HepG2 (cell line): ENCODE results near the gene MAP2K5.

Experiments
- ARNT ChIP-seq: fragments of 450-650 bp; IDR thresholded peaks from 2 replicates; pipeline ENCODE4 v1.6.1; 2017
- CHD2 ChIP-seq: IDR thresholded peaks from 2 replicates; pipeline ENCODE4 v1.6.1; 2011; ENCODE audit warnings: low read depth, low read length, improper control_type of control experiment
- CREM ChIP-seq, 2 experiments: sonication (generic) in 1 of 2; formaldehyde crosslinking in 1 of 2; IDR thresholded peaks; 2 replicates each; pipeline versions ENCODE4 v1.4.0 to v1.6.1; 2016 to 2020; ENCODE audit warnings: antibody characterized with exemption in 1 of 2, mild to moderate bottlenecking in 1 of 2, missing genetic modification reagents in 1 of 2
- CTCF ChIP-seq: sonication (generic); formaldehyde crosslinking; IDR thresholded peaks from 2 replicates; pipeline ENCODE4 v1.5.0; 2020; ENCODE audit warnings: mild to moderate bottlenecking, missing genetic modification reagents, moderate library complexity
- FOXM1 ChIP-seq: sonication (generic); formaldehyde crosslinking; IDR thresholded peaks from 2 replicates; pipeline ENCODE4 v1.5.0; 2020; ENCODE audit warnings: missing genetic modification reagents
- HNRNPLL ChIP-seq: fragments of 200-400 bp; formaldehyde crosslinking; IDR thresholded peaks from 2 replicates; pipeline ENCODE4 v1.6.1; 2017; ENCODE audit warnings: mild to moderate bottlenecking, low read depth, low read length; ENCODE audit not compliant: poor library complexity, severe bottlenecking
- MEF2D ChIP-seq: sonication (generic); formaldehyde crosslinking; IDR thresholded peaks from 2 replicates; pipeline ENCODE4 v1.5.1; 2020; ENCODE audit warnings: mild to moderate bottlenecking, missing genetic modification reagents
- MXI1 ChIP-seq: IDR thresholded peaks from 3 replicates; pipeline ENCODE4 v1.6.1; 2012; ENCODE audit warnings: low read depth, low read length, inconsistent platforms, borderline replicate concordance
- NPAS2 ChIP-seq: sonication (generic); formaldehyde crosslinking; IDR thresholded peaks from 2 replicates; pipeline ENCODE4 v1.8.0; 2022; ENCODE audit warnings: mild to moderate bottlenecking, missing genetic modification reagents, borderline replicate concordance
- RFX5 ChIP-seq: IDR thresholded peaks from 2 replicates; pipeline ENCODE4 v1.6.1; 2011; ENCODE audit warnings: low read depth, low read length, improper control_type of control experiment
- SAP130 ChIP-seq: IDR thresholded peaks from 2 replicates; pipeline ENCODE4 v1.6.1; 2016; ENCODE audit warnings: low read depth
- ZNF18 ChIP-seq: sonication (generic); formaldehyde crosslinking; IDR thresholded peaks from 2 replicates; pipeline ENCODE4 v1.8.0; 2022; ENCODE audit warnings: mild to moderate bottlenecking, missing genetic modification reagents; ENCODE audit not compliant: insufficient replicate concordance
- ZNF446 ChIP-seq: sonication (generic); formaldehyde crosslinking; IDR thresholded peaks from 2 replicates; pipeline ENCODE4 v1.5.0; 2020; ENCODE audit warnings: mild to moderate bottlenecking, missing genetic modification reagents
- ZNF790 ChIP-seq: sonication (generic); formaldehyde crosslinking; IDR thresholded peaks from 2 replicates; pipeline ENCODE4 v1.8.0; 2022; ENCODE audit warnings: missing genetic modification reagents, mild to moderate bottlenecking, borderline replicate concordance

DNA sequence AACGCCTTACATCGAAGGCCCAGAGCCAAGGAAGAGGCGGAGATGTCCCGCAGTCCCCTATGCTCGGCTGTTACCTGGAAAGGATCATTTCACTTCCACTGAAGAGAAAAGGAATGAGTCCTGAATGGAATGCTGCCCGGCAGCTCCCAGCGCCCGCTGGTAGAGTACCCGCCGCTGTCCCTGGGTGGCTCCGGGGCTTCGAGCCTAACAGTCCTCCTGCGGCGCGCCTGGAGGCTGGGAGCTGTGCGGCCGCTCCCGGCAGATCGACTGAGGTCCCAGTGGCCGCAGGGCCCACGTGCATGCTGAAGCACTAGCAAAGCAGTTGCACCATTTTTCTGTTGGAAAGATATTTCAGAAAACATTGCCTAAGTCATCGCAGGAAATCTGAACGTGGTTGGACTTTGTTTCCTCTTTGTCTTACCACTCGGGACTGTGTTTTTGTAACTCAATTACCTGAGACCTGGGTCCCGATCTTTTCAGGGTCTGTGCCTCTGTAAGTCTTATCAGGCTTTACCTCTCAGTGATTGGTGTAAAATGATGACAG lies 296.4 kb downstream of the MAP2K5 start:
- TF ChIP-seq ZNF790 (CRISPR knock-in tag) (no peak), HNRNPLL (peak; percentile 94), CHD2 (no peak), ZNF446 (no peak), SAP130 (CRISPR knock-in tag) (peak; percentile 87), ZNF18 (CRISPR knock-in tag) (no peak), ARNT (no peak), CREM (IDR thresholded peaks at IDR 0.05) (no peak), CREM (CRISPR knock-in tag; IDR thresholded peaks at IDR 0.05) (no peak), FOXM1 (CRISPR knock-in tag) (no peak), CTCF (CRISPR knock-in tag) (peak; percentile 26; the same call in 1 of the 2 replicates), NPAS2 (CRISPR knock-in tag) (no peak), MXI1 (peak; percentile 77; the same call in 2 of the 3 replicates), RFX5 (no peak), MEF2D (no peak)
